ENCODE data around the gene BHLHE23. TPM values are rescaled to one million over a fixed set of nuclear protein-coding genes. Genes with fewer than 3 reads are reported as not detected.

Gene BHLHE23
- total RNA-seq, 4 donors from 2014 or later, result not detected

GRCh38 chr20:63032861-63033793 lies 26.4 kb upstream of the BHLHE23 start:
- no peak for DNase-seq
- TF ChIP-seq CTCF (IDR thresholded peaks at IDR 0.05), result no peak
- TF ChIP-seq POLR2A (IDR thresholded peaks at IDR 0.05), result no peak
- no peaks in the 10 kb centered on the region for H3K4me1 ChIP-seq
- peaks cover 3 to 6% of the 10 kb centered on the region in 2 donors for H3K27me3 ChIP-seq
- intact Hi-C loops (cut with DNase I; ENCODE audit: low total_unique reads), result no loop called here
- H3K9me3 ChIP-seq, result no peaks in the 10 kb centered on the region
- no peak overlapping the region for H3K4me3 ChIP-seq
- no peaks in the 10 kb centered on the region for H3K36me3 ChIP-seq
- H3K27ac ChIP-seq, result no peak overlapping the region

GRCh38 chr20:63032026-63032800 lies 25.4 kb upstream of the BHLHE23 start:
- TF ChIP-seq POLR2A (IDR thresholded peaks at IDR 0.05) (no peak), CTCF (IDR thresholded peaks at IDR 0.05) (no peak)
- DNase-seq, result no peak
- intact Hi-C loops (cut with DNase I; ENCODE audit: low total_unique reads), result no loop called here
- no peaks in the 10 kb centered on the region for H3K4me1 ChIP-seq
- H3K9me3 ChIP-seq, result no peaks in the 10 kb centered on the region
- H3K4me3 ChIP-seq, result no peak overlapping the region
- no peaks in the 10 kb centered on the region for H3K36me3 ChIP-seq
- H3K27ac ChIP-seq, result no peak overlapping the region
- peaks cover 3 to 6% of the 10 kb centered on the region in 2 donors for H3K27me3 ChIP-seq

- Histone ChIP-seq H3K9me3 (no peaks in the 10 kb centered on the region), H3K27ac (no peak overlapping the region), H3K36me3 (no peaks in the 10 kb centered on the region), H3K27me3 (peaks cover 3 to 6% of the 10 kb centered on the region in 2 donors), H3K4me3 (no peak overlapping the region), H3K4me1 (no peaks in the 10 kb centered on the region)
- intact Hi-C loops (cut with DNase I; ENCODE audit: low total_unique reads), result no loop called here
- DNase-seq, result no peak
- TF ChIP-seq POLR2A (IDR thresholded peaks at IDR 0.05) (no peak), CTCF (IDR thresholded peaks at IDR 0.05) (no peak)
Observed at GRCh38 chr20:63031251-63032014, 24.7 kb upstream of the BHLHE23 start.

- H3K27ac ChIP-seq, result no peak overlapping the region
- H3K36me3 ChIP-seq, result no peaks in the 10 kb centered on the region
- H3K27me3 ChIP-seq, result peaks cover 3 to 16% of the 10 kb centered on the region in 2 donors
- intact Hi-C loops (cut with DNase I; ENCODE audit: low total_unique reads), result no loop called here
- TF ChIP-seq POLR2A (IDR thresholded peaks at IDR 0.05), result no peak
- TF ChIP-seq CTCF (IDR thresholded peaks at IDR 0.05), result no peak
- H3K4me1 ChIP-seq, result peaks cover 0 to 5% of the 10 kb centered on the region in 2 donors
- no peak for DNase-seq
- H3K4me3 ChIP-seq, result no peak overlapping the region
- no peaks in the 10 kb centered on the region for H3K9me3 ChIP-seq
Observed at GRCh38 chr20:63029358-63030121, 22.8 kb upstream of the BHLHE23 start.

Measured in uterus (tissue), 4 donors.